Stomach (tissue), 9 donors: ENCODE data around the gene REPS1. TPM values are rescaled to one million over a fixed set of nuclear protein-coding genes. Genes with fewer than 3 reads are reported as not detected.

Source experiments
- DNase-seq, 2 donors: peaks; one replicate each; pipeline versions ENCODE4 v3.0.0 to v3.0.0-alpha.2; 2013 to 2019
- H3K27ac ChIP-seq, 5 donors: fragments of 200-600 bp in 4 of 5; sonication (generic) in 4 of 5; one replicate each; pipeline ENCODE4 v1.5.1; 2013 to 2019; ENCODE audit warnings: mild to moderate bottlenecking in 1 of 5, moderate library complexity in 1 of 5
- H3K27me3 ChIP-seq, 3 donors: fragments of 200-600 bp; sonication (generic); one replicate each; pipeline ENCODE4 v1.5.1; 2017 to 2019; ENCODE audit warnings: mixed run types in 1 of 3
- H3K36me3 ChIP-seq, 4 donors: fragments of 200-600 bp; sonication (generic); 1 replicate in 3 of 4; 2 replicates in 1 of 4; pipeline ENCODE4 v1.5.1; 2016 to 2019
- H3K4me1 ChIP-seq, 4 donors: fragments of 200-600 bp; sonication (generic); one replicate each; pipeline ENCODE4 v1.5.1; 2016 to 2019
- H3K4me3 ChIP-seq, 4 donors: fragments of 200-600 bp; sonication (generic) in 3 of 4; one replicate each; pipeline ENCODE4 v1.5.1; 2016 to 2019; ENCODE audit warnings: mild to moderate bottlenecking in 1 of 4
- H3K9me3 ChIP-seq, 4 donors: fragments of 200-600 bp; sonication (generic); one replicate each; pipeline ENCODE4 v1.5.1; 2016 to 2019
- EP300 ChIP-seq: sonication (generic); formaldehyde crosslinking; IDR thresholded peaks from one replicate; pipeline ENCODE4 v1.6.1; 2017; ENCODE audit warnings: antibody characterized with exemption
- POLR2A ChIP-seq, 4 donors: fragments of 450-650 bp; IDR thresholded peaks; one replicate each; pipeline ENCODE4 v1.6.1; 2016; ENCODE audit warnings: antibody characterized with exemption in 4 of 4, control low read depth in 2 of 4, mild to moderate bottlenecking in 1 of 4, moderate library complexity in 1 of 4
- POLR2AphosphoS5 ChIP-seq, 3 donors: sonication (generic); formaldehyde crosslinking; IDR thresholded peaks; one replicate each; pipeline ENCODE4 v1.6.1; 2016; ENCODE audit warnings: antibody characterized with exemption in 3 of 3
- WGBS, 5 donors: extraction: QIAGEN DNeasy Blood & Tissue Kit in 3 of 5; methylation state at CpG; one replicate each; pipeline versions ENCODE4 v1.1.5 to v1.1.7; 2013 to 2018; 5-methylcytosine and 5-hydroxymethylcytosine counted together
- intact Hi-C: fragments of 100-400 bp; cut with DNase I; formaldehyde crosslinking; loops from one replicate; pipeline ENCODE4 v1.15.1; 2023; ENCODE audit warnings: low total_unique reads
- polyA plus RNA-seq, 3 donors: library from polyadenylated mRNA; stranded (reverse); fragments of 200-250 nt; gene quantifications; one replicate each; pipeline ENCODE4 v1.2.3, GENCODE V29; 2013
- total RNA-seq, 5 donors: library from RNA; depleted of rRNA; stranded (reverse); fragments of >200 nt; gene quantifications; one replicate each; pipeline versions ENCODE4 v1.1.0 to v1.2.3, GENCODE V29; 2014 to 2016
- TF ChIP-seq, protein P1 (sequence below), 7 experiments: fragments of 450-650 bp in 4 of 7; fragments of 200-600 bp in 3 of 7; sonication (generic) in 3 of 7; IDR thresholded peaks; one replicate each; pipeline ENCODE4 v1.5.1; 2016 to 2019; ENCODE audit warnings: antibody characterized with exemption in 7 of 7, control low read depth in 2 of 7, mild to moderate bottlenecking in 1 of 7
- donor health status: healthy with polysubstance abuse.
- donor health status: Bipolar disorder and iron deficiency.
- donor health status: healthy.

The REPS1 gene
- total and polyA plus RNA-seq, 8 donors: 11.8 to 85.4 (median 41.6) TPM

DNA sequence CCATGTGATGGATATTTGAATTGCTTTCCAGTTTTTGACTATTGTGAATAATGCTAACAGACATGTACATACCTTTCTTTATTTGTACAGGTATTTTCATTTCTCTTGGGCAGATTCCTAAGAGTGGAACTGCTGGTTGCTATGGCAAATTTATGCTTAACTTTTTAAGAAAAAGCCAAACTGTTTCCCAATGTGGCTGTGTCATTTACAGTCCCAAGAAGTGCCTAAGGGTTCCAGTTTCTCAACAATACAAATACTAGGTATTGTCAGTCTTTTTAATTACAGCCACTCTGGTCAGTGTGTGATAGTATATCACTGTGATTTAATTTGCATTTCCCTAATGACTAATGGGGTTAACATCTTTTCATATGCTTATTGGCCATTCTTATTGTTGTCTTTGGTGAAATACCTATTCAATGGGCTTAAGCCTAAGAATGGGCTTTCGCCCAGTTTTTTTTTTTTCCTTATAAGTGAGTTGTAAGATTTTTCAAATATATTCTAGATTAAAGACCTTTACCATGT is 10.3 kb downstream of the REPS1 start:
- Histone ChIP-seq H3K27ac (no peak overlapping the region), H3K4me3 (no peak overlapping the region), H3K36me3 (no peaks in the 10 kb centered on the region), H3K4me1 (peaks cover 14 to 74% (median 45%) of the 10 kb centered on the region in 4 donors), H3K9me3 (no peaks in the 10 kb centered on the region), H3K27me3 (no peaks in the 10 kb centered on the region)
- intact Hi-C loops: no loop called here
- TF ChIP-seq POLR2AphosphoS5 (IDR thresholded peaks at IDR 0.05) (no peak), EP300 (no peak), POLR2A (IDR thresholded peaks at IDR 0.05) (no peak)
- TF ChIP-seq, protein P1, sequence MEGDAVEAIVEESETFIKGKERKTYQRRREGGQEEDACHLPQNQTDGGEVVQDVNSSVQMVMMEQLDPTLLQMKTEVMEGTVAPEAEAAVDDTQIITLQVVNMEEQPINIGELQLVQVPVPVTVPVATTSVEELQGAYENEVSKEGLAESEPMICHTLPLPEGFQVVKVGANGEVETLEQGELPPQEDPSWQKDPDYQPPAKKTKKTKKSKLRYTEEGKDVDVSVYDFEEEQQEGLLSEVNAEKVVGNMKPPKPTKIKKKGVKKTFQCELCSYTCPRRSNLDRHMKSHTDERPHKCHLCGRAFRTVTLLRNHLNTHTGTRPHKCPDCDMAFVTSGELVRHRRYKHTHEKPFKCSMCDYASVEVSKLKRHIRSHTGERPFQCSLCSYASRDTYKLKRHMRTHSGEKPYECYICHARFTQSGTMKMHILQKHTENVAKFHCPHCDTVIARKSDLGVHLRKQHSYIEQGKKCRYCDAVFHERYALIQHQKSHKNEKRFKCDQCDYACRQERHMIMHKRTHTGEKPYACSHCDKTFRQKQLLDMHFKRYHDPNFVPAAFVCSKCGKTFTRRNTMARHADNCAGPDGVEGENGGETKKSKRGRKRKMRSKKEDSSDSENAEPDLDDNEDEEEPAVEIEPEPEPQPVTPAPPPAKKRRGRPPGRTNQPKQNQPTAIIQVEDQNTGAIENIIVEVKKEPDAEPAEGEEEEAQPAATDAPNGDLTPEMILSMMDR (IDR thresholded peaks at IDR 0.05): no peak
- 91 to 100% (median 100%) methylated on average over 1 of the region's 1 CpG for WGBS, 5 donors
- no peak for DNase-seq

DNA sequence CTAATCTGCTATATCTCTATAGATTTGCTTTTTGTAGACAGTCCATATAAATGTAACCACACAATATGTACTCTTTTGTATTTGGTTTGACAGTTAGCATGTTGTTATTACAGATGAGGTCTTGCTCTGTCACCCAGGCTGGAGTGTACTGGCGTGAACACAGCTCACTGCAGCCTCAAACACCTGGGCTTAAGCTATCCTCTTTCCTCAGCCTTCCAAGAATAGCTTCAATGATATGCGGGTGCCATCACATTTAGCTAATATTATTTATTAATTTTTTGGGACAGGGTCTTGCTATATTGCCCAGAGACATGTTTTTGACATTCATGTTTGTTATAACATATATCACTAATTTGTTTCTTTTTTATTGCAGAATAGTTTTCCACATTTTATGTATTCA is 10.8 kb downstream of the REPS1 start:
- Histone ChIP-seq H3K9me3 (no peaks in the 10 kb centered on the region), H3K4me3 (no peak overlapping the region), H3K27me3 (no peaks in the 10 kb centered on the region), H3K36me3 (no peaks in the 10 kb centered on the region), H3K27ac (no peak overlapping the region), H3K4me1 (peaks cover 14 to 74% (median 44%) of the 10 kb centered on the region in 4 donors)
- intact Hi-C loops: no loop called here
- DNase-seq: no peak
- TF ChIP-seq, protein P1 (IDR thresholded peaks at IDR 0.05): no peak
- TF ChIP-seq POLR2A (IDR thresholded peaks at IDR 0.05): no peak
- TF ChIP-seq POLR2AphosphoS5 (IDR thresholded peaks at IDR 0.05): no peak
- TF ChIP-seq EP300: no peak
- 91 to 97% (median 92%) methylated on average over 2 of the region's 2 CpGs for WGBS, 5 donors

GRCh38 chr6:138975815-138976214 is 12.2 kb downstream of the REPS1 start:
- Histone ChIP-seq H3K27ac (no peak overlapping the region), H3K4me3 (no peak overlapping the region), H3K27me3 (no peaks in the 10 kb centered on the region), H3K36me3 (no peaks in the 10 kb centered on the region), H3K4me1 (peaks cover 23 to 74% (median 45%) of the 10 kb centered on the region in 4 donors), H3K9me3 (no peaks in the 10 kb centered on the region)
- WGBS, 5 donors: 87 to 95% (median 93%) methylated on average over 4 of the region's 4 CpGs
- TF ChIP-seq POLR2A (IDR thresholded peaks at IDR 0.05): no peak
- no peak for TF ChIP-seq EP300
- TF ChIP-seq, protein P1 (IDR thresholded peaks at IDR 0.05): no peak
- TF ChIP-seq POLR2AphosphoS5 (IDR thresholded peaks at IDR 0.05): no peak
- no peak for DNase-seq
- intact Hi-C loops: no loop called here

DNA sequence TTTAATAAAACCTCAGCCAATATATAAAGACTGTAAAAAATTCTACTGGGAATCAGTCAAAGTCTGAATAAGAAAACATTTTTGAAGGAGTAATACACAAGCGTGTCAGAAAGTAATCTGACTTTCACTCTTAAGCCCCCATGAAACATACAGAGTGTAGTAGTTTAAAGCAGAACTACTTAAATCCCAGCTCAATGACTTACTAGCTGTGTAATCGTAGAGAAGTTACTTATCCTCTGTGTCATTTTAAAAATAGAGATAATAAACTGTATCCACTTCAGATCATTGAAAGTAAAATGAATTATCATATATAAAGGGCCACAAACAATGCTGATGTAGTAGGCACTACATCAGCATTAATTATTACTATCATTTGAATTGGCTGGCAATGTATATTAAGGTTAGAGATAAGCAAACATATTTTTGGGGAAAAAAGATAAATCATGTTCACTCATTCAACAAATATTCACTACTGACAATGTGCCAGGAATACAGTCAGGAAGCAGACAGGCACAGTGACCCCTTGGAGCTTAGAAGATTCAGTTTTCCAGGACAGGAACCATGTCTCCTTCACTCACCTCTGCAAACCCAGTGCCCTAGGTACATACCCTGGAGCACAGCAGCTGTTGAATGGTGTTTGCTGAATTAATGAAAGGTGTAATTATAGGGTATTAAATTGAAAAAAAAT is 14.4 kb downstream of the REPS1 start:
- Histone ChIP-seq H3K4me1 (peaks cover 27 to 71% (median 51%) of the 10 kb centered on the region in 4 donors), H3K27ac (no peak overlapping the region), H3K27me3 (no peaks in the 10 kb centered on the region), H3K9me3 (no peaks in the 10 kb centered on the region), H3K36me3 (no peaks in the 10 kb centered on the region), H3K4me3 (no peak overlapping the region)
- no peak for DNase-seq
- 20 to 62% (median 39%) methylated on average over 2 of the region's 2 CpGs for WGBS, 5 donors
- no peak for TF ChIP-seq POLR2AphosphoS5 (IDR thresholded peaks at IDR 0.05)
- no peak for TF ChIP-seq POLR2A (IDR thresholded peaks at IDR 0.05)
- TF ChIP-seq, protein P1 (IDR thresholded peaks at IDR 0.05): no peak
- TF ChIP-seq EP300: no peak
- intact Hi-C loops: no loop called here
